NCI-H2029 treated with DMSO at 0.1 percent for 48 hours (cell line): ENCODE results near the gene DRC7.

Experiments
- DNase-seq: peaks from one replicate; lab custom pipeline; 2025; lab: John Stamatoyannopoulos, UW

The DRC7 gene

GRCh38 chr16:57690782-57691471, 3.7 kb upstream of the DRC7 start:
- DNase-seq, result no peak

DNA sequence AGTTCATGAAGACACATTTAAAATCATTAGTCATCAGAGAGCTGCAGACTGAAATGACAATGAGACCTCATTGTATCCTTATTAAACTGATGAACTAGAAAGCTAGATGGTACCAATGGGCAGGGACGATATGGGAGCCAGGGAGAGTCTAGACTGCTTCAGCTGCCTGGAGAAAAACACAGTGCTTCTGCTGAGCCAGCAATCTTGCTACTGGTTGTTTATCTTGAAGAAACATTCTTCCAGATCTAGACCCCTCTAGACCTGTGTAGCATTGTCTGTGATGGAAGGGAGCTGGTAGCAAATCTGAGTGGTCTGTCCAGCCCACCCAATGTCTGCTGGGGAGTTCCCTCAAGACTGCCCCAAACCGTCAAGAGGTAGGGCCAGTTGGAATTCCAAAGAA, 2.0 kb upstream of the DRC7 start:
- DNase-seq, result no peak

DNA sequence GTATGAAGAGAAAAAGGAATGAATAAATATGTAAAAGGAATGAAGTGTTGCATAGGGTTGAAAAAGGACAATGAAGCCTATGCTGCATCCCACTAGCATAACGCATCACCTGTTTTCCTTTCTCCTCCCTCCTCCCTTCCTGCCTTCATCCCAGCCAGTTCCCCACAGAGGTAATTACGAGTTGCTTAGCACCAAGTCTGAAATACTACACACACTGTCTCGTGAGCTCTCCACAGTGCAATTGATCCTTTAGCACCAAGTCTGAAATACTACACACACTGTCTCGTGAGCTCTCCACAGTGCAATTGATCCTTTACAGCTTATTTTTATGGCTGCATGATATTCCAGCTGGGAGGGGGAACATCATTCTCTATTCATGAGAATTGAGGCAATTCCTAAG, 1.1 kb upstream of the DRC7 start:
- DNase-seq, result no peak

- no peak for DNase-seq
Measured at GRCh38 chr16:57694231-57694724, 328 bp upstream of the DRC7 start.

- no peak for DNase-seq
Measured at GRCh38 chr16:57695680-57696069, 1.1 kb downstream of the DRC7 start.

DNA sequence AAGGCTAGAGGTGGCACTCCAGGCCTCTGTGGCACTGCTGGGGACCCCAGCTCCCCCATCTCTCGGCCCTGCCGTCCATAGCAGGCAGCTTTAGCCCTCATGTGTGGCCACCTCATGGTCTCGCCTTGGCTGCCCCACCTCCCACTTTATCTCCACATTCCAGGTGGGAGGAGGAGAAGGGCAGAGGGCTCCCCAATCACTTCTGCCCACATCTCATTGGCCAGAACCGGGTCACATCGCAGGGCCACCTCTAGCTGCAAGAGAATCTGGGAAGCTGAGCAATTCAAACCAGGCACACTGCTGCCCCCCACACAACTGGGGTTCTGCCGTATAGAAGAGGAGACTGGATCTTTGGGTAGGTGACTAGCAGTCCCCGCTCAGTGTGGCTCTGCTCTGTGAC, 1.6 kb downstream of the DRC7 start:
- no peak for DNase-seq

DNA sequence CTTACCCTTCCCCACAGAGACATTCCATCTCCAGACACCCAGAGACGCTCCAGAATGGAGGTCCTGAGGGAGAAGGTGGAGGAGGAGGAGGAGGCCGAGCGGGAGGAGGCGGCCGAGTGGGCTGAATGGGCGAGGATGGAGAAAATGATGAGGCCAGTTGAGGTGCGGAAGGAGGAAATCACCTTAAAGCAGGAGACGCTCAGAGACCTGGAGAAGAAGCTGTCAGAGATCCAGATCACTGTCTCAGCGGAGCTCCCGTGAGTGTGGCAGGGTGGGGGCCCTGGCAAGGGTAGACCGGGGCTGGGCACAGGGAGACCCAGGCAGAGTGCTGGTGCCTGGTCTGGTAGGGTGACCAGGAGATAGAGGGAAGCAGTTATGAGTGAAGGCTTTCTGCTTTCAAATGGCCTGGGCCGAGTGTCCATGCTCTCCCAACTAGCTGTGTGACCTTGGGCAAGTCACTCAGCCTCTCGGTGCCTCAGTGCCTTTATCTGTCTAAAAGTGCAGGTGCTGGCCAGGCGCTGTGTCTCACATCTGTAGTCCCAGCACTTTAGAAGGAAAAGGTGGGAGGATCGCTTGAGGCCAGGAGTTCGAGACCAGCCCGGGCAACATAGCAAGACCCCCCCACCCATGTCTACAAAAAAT, 3.4 kb downstream of the DRC7 start:
- no peak for DNase-seq

GRCh38 chr16:57698812-57699405, 4.3 kb downstream of the DRC7 start:
- no peak for DNase-seq

GRCh38 chr16:57699481-57699880, 4.9 kb downstream of the DRC7 start:
- DNase-seq, result no peak

- DNase-seq, result no peak
Measured at GRCh38 chr16:57699899-57700298, 5.3 kb downstream of the DRC7 start.

DNA sequence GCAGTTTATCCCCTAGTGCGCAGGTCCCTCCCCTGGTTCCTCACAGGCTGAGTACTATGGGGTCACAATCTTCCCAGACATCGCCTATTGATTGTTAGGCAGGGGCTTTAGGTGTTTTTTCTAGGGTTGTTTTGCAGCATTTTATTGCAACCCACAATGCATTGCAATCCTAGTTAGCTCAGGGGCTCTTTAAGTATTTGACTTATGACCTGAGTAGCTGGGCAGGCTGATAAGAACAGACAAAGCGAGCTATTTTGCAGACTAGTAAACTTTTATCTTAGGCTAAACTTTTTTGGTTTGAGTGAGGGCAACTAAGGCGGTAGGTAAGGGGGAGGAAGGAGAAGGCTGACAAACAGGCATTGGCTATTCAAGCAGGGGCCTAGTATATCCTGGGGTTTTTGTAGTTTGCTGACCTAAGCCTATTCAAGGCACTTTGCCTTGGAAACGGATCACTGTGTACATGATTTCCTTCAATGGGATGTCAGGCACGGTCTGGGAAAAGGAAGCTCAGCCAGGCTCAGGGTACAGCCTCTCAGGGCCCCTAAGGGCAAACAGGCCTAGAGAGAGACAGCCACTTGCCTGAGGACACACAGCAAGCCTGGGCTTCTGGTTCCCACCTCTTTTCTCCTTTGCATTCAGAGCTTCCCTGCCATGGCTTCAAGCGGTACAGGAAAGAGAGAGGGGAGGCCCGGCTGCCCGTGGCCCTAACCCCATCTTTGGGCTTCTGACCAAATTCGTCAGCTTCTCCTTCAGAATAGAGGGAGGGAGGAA, 6.4 kb downstream of the DRC7 start:
- DNase-seq, result no peak

GRCh38 chr16:57701759-57702371, 7.3 kb downstream of the DRC7 start:
- no peak for DNase-seq

DNA sequence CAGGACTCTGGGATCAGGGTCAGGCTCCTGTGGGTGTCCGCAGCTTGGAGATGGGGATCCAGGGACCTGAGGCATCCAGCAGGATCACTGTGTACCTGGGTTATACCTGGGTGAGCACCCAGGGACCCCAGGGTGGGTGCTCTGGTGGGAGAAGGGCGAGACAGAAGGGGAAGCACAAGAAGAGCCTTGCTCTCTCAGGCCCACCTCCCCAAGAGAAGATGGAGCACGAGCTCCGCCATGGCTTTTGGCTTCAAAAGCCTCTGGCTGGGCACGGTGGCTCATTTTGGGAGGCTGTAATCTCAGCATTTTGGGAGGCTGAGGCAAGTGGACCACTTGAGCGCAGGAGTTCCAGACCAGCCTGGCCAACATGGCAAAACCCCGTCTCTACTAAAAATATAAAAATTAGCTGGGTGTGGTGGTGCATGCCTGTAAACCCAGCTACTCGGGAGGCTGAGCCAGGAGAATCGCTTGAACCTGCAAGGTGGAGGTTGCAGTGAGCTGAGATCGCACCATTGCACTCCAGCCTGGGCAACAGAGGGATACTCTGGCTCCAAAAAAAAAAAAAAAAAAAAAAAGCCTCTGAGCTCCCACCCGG, 8.9 kb downstream of the DRC7 start:
- DNase-seq, result no peak

DNA sequence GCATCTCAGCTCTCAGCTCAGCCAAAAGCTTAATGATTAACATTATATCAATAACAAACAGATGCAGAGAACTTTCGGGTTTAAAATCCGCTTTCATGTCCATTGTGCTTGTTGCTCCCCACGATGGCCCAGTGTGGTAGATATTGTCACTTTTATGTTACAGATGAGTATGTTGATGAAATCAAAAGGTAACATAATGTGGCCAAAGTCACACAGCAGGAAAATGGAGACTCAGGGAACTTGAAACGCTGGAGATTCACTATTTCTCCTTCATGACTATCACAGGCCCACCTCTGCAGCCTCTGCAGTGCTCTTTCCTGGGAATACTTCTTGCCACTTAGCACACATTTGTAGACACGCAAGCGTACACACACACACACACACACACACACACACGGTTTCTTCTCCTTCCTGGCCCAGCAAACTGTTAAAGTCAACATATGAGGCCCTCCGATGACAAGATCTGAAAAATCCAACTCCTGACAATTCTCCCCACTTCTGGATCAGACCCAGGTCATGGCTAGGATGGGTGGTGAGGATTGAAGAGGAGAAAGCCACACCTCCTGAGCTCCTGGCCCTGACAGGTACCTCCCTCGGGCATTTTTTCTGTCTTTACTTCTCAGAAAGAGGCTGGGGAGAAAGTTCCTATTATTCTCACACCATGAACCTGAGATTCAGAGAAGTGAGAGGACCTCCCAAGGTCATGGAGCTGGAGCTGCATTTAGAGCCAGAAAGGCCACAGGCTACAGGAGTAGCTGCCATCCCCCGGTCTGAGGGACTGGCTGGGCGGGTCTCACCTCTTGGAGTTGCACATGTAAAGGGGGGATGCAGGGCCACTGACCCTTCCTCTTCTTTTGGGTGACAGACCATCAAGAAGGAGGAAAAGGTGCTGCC, 9.7 kb downstream of the DRC7 start:
- no peak for DNase-seq

DNA sequence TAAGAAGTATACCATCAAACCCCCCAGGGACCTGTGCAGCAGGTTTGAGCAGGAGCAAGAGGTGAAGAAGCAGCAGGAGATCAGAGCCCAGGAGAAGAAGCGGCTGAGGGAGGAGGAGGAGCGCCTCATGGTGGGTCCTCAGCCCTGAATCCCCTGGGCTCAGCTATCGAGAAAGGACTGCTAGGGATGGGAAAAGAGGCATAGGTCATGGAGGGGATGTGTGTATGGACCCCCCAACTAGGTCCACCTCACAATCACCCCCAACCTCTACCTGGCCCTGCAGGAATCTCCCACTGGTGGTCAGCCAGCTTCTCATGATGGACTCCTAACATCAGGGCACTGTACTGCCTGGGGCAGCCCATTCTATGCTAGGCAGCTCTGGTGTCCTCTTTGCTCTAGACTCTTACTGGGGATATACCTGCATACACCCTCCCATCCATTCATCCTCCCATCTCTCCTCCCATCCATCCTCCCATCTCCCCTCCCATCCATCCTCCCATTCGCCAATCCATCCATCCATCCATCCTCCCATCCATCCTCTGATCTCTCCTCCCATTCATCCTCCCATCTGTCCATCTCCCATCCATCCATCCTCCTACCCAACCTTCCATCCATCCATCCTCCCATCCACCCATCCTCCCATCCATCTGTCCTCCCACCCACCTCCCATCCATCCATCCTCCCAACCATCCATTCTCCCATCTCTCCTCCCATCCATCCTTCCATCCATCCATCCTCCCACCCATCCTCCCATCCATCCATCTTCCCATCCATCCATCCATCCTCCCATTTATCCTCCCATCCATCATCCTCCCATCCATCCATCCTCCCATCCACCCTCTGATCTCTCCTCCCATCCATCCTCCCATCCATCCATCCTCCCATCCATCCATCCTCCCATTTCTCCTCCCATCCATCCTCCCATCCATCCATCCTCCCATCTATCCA, 10.6 kb downstream of the DRC7 start:
- DNase-seq, result no peak

DNA sequence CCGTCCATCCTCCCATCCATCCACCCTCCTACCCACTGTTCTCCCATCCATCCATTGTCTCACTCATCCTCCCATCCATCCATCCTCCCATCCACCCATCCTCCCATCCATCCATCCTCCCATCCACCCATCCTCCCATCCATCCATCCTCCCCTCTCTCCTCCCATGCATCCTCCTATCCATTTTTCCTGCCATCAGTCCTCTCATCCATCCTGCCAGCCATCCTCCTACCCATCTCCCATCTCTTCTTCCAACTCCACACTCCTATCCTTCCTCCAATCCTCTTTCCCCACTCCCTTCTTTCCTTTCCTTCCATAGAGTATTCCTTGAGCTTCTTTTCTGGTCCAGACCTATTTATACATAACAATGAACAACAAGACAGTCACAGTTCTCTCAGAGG, 12.1 kb downstream of the DRC7 start:
- no peak for DNase-seq

- DNase-seq, result no peak
Measured at GRCh38 chr16:57707331-57707730, 12.7 kb downstream of the DRC7 start.

GRCh38 chr16:57708168-57708567, 13.6 kb downstream of the DRC7 start:
- no peak for DNase-seq

GRCh38 chr16:57709663-57710062, 15.1 kb downstream of the DRC7 start:
- no peak for DNase-seq

- no peak for DNase-seq
Measured at GRCh38 chr16:57711346-57711745, 16.7 kb downstream of the DRC7 start.
